ENCODE data around the gene ANKFN1. TPM values are rescaled to one million over a fixed set of nuclear protein-coding genes. Genes with fewer than 3 reads are reported as not detected.

ANKFN1 gene
- total RNA-seq, 2 donors from 2014 or later, result 0.52 to 0.58 TPM

DNA sequence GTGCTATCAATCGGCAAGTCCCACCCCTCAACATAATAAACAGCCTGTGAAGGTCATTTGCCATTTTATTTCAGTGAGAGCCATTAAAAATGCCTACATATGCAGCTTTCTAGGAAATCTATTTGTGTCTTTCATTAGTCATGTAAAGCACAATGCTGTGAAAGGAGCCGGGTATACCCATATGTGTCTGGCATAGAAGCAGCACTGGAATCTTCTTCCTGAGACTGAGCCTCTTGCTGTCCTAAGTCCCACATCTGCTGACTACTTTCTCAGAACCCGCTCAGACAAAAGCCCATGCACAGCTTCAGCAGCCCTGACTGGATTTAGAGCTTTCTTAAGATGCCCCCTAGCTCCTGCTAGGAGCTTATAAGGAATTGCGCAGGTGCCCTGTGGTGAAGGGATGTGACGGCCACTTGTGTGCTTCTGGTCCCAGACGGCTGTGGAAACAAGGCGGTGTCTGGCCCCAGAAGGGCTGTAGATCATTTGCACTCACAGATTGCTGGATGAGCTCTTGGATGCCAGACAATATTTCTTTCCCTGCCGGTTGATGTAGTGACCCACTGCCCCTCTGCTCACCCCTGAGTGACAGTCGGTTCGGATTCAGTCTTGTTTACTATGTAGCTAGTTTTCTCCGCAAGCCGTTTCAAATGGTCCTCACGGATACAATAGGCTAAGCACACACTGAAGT is 172.2 kb downstream of the ANKFN1 start:
- Histone ChIP-seq H3K9me3 (no peaks in the 10 kb centered on the region), H3K9ac (ENCODE audit: low read depth in 2 of 2, low read length in 2 of 2) (no peak overlapping the region), H3K4me1 (no peaks in the 10 kb centered on the region), H3K27ac (no peak overlapping the region), H3K27me3 (no peaks in the 10 kb centered on the region), H3K36me3 (no peaks in the 10 kb centered on the region), H3K4me3 (no peak overlapping the region)
- intact Hi-C loops (cut with DNase I), result loop anchor here (10.0 kb wide), 1 partner anchor 481 kb away; no protein-coding TSS in a partner anchor
- TF ChIP-seq, protein P1, sequence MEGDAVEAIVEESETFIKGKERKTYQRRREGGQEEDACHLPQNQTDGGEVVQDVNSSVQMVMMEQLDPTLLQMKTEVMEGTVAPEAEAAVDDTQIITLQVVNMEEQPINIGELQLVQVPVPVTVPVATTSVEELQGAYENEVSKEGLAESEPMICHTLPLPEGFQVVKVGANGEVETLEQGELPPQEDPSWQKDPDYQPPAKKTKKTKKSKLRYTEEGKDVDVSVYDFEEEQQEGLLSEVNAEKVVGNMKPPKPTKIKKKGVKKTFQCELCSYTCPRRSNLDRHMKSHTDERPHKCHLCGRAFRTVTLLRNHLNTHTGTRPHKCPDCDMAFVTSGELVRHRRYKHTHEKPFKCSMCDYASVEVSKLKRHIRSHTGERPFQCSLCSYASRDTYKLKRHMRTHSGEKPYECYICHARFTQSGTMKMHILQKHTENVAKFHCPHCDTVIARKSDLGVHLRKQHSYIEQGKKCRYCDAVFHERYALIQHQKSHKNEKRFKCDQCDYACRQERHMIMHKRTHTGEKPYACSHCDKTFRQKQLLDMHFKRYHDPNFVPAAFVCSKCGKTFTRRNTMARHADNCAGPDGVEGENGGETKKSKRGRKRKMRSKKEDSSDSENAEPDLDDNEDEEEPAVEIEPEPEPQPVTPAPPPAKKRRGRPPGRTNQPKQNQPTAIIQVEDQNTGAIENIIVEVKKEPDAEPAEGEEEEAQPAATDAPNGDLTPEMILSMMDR (IDR thresholded peaks at IDR 0.05), result no peak
- no peak for DNase-seq

DNA sequence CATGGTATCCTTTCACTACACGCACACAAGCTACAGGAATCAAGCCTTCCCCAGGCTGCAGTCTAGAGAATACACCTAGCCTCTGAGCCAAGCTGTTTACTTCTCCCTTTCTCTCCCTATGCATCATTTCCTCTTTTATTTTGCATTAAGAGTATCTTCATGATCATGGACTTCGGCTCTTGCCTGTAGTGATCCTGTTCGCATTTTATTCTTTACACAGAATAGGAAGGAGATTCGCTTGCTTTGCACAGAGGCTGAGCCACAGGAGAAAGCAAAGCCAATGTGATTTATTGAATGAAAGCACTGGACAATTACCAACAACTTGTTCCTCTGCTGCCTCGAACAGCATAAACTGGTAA is 172.7 kb downstream of the ANKFN1 start:
- intact Hi-C loops (cut with DNase I), result loop anchor here (10.0 kb wide), 1 partner anchor 481 kb away; no protein-coding TSS in a partner anchor
- Histone ChIP-seq H3K9ac (ENCODE audit: low read depth in 2 of 2, low read length in 2 of 2) (no peak overlapping the region), H3K9me3 (no peaks in the 10 kb centered on the region), H3K4me3 (no peak overlapping the region), H3K27ac (no peak overlapping the region), H3K27me3 (no peaks in the 10 kb centered on the region), H3K4me1 (no peaks in the 10 kb centered on the region), H3K36me3 (no peaks in the 10 kb centered on the region)
- TF ChIP-seq, protein P1 (IDR thresholded peaks at IDR 0.05), result no peak
- no peak for DNase-seq

DNA sequence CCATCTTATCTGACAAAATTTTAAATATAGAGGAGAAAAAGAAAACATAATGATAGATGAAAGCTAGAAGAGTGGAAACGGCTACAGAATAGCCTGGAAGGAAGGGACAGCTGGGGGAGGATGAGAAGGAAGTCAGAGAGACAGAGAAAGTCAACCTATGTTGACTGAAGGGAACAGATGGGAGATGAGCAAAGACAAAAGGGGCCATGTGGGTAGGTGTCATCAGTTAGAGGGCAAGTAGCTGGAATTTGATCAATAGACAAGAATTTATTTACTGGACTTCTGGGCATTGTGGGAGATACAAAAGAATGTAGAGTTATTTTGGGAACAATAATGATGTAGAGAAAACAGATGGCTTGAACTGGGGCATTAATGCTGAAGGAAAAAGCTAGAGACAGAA is 194.4 kb downstream of the ANKFN1 start:
- H3K27ac ChIP-seq, result no peak overlapping the region
- no peaks in the 10 kb centered on the region for H3K4me1 ChIP-seq
- no peaks in the 10 kb centered on the region for H3K27me3 ChIP-seq
- TF ChIP-seq, protein P1 (IDR thresholded peaks at IDR 0.05), result no peak
- no peak overlapping the region for H3K9ac ChIP-seq (ENCODE audit: low read depth in 2 of 2, low read length in 2 of 2)
- intact Hi-C loops (cut with DNase I), result no loop called here
- no peak overlapping the region for H3K4me3 ChIP-seq
- DNase-seq, result no peak
- no peaks in the 10 kb centered on the region for H3K36me3 ChIP-seq
- H3K9me3 ChIP-seq, result no peaks in the 10 kb centered on the region

DNA sequence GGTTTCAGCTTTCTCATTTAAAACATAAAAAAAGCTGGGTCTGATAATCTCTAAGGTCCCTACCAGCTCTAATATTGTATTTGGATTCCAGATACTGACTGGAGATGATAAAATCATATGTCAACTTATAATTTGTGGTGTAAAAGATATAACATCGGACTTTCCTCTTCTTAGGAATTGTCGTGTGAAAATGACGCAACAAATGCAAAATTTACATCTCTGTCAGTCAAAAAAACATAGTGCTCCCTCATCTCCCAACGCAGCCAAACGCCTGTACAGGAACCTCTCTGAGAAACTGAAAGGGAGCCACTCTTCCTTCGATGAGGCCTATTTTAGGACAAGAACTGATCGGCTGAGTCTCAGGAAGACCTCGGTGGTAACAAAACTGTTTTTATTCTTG is 197.3 kb downstream of the ANKFN1 start:
- Histone ChIP-seq H3K27me3 (no peaks in the 10 kb centered on the region), H3K27ac (no peak overlapping the region), H3K9ac (ENCODE audit: low read depth in 2 of 2, low read length in 2 of 2) (no peak overlapping the region), H3K9me3 (no peaks in the 10 kb centered on the region), H3K36me3 (no peaks in the 10 kb centered on the region), H3K4me1 (no peaks in the 10 kb centered on the region), H3K4me3 (no peak overlapping the region)
- DNase-seq, result no peak
- intact Hi-C loops (cut with DNase I), result no loop called here
- TF ChIP-seq, protein P1 (IDR thresholded peaks at IDR 0.05), result no peak

DNA sequence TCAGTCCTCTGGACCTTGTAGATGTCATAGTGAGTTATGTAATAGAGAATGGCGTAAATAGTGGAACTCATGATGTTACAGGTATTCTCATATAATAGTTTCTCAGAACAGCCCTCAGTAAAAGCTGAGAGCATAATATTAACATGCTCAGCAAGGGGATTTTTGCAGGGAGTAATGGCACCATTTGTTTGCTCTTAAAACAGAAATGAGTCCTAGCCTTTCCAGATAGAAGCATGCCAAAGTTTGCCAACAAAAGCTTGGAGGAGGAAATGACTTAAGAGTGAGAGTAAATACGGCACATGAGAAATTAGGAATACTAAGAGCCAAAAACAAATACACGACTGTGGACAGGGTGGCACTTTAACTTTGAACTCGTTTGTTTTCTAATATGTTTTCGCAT is 198.4 kb downstream of the ANKFN1 start:
- intact Hi-C loops (cut with DNase I), result no loop called here
- no peaks in the 10 kb centered on the region for H3K36me3 ChIP-seq
- DNase-seq, result no peak
- H3K9ac ChIP-seq (ENCODE audit: low read depth in 2 of 2, low read length in 2 of 2), result no peak overlapping the region
- H3K9me3 ChIP-seq, result no peaks in the 10 kb centered on the region
- no peaks in the 10 kb centered on the region for H3K27me3 ChIP-seq
- no peak overlapping the region for H3K4me3 ChIP-seq
- H3K27ac ChIP-seq, result no peak overlapping the region
- H3K4me1 ChIP-seq, result no peaks in the 10 kb centered on the region
- TF ChIP-seq, protein P1 (IDR thresholded peaks at IDR 0.05), result no peak
